Measurements from ENCODE around the gene MTLN. TPM values are rescaled to one million over a fixed set of nuclear protein-coding genes. Genes with fewer than 3 reads are reported as not detected.
"Not testable (repeated sequence)": the region's sequence is repeated elsewhere in the genome, so short reads cannot be mapped to it uniquely, and the experiment has no call there.

Gene MTLN
- polyA plus RNA-seq, 1 donor (not counting 4 experiments of a cell fraction or from before 2014, with no cell fraction given), result 34.8 TPM

DNA sequence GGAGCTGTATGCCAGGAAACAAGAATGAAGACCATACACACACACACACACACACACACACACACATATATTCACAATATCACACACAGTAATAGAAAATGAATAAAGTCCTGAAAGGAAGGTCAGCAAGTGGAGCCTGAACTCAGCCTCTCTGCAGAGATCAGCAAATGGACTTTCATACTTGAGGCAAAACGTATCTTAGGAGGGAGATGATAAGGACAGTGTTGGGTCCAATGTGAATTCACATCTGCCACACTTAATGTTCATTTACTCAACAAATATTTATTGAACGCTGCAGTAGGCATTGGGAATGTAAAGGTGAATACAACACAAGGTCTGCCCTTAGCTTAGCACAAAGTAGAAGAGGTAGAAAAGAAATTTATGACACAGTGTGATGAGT lies 2.7 kb upstream of the MTLN start:
- no peaks in the 10 kb centered on the region for H3K9me1 ChIP-seq (ENCODE audit: control insufficient read depth, extremely low read depth, insufficient read depth, low read length)
- no peak for TF ChIP-seq EZH2 (IDR thresholded peaks at IDR 0.05; ENCODE audit: low read length)
- TF ChIP-seq, protein P1, sequence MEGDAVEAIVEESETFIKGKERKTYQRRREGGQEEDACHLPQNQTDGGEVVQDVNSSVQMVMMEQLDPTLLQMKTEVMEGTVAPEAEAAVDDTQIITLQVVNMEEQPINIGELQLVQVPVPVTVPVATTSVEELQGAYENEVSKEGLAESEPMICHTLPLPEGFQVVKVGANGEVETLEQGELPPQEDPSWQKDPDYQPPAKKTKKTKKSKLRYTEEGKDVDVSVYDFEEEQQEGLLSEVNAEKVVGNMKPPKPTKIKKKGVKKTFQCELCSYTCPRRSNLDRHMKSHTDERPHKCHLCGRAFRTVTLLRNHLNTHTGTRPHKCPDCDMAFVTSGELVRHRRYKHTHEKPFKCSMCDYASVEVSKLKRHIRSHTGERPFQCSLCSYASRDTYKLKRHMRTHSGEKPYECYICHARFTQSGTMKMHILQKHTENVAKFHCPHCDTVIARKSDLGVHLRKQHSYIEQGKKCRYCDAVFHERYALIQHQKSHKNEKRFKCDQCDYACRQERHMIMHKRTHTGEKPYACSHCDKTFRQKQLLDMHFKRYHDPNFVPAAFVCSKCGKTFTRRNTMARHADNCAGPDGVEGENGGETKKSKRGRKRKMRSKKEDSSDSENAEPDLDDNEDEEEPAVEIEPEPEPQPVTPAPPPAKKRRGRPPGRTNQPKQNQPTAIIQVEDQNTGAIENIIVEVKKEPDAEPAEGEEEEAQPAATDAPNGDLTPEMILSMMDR (optimal IDR thresholded peaks at IDR 0.05 in 1 of 3, IDR thresholded peaks at IDR 0.05 in 1 of 3, conservative IDR thresholded peaks at IDR 0.05 in 1 of 3; ENCODE audit: extremely low read depth in 1 of 3, insufficient read depth in 2 of 3, low read length in 3 of 3), result no peak

DNA sequence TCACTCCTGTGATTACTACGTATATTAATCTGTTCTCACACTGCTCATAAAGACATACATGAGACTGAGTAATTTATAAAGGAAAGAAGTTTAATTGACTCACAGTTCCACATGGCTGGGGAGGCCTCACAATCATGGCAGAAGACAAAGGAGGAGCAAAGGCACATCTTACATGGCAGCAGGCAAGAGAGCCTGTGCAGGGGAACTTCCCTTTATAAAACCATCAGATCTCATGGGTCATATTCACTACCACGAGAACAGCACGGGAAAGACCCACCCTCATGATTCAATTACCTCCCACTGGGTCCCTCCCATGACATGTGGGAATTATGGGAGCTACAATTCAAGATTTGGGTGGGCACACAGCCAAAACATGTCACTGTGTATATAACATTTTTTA lies 1.2 kb upstream of the MTLN start:
- dilution Hi-C loops (cut with MboI; ENCODE audit: extremely low pct_ligation_motif_present, low sequenced_read_pairs); H3K36me3 ChIP-seq (ENCODE audit: control insufficient read depth in 2 of 2, extremely low read depth in 1 of 2, insufficient read depth in 2 of 2, low read length in 2 of 2); H3K9ac ChIP-seq (ENCODE audit: control insufficient read depth, extremely low read depth, insufficient read depth, low read length); FAIRE-seq; H3K27ac ChIP-seq (ENCODE audit: control insufficient read depth, insufficient read depth, low read length); DNase-seq (ENCODE audit: low read depth, low spot score); H4K20me1 ChIP-seq (ENCODE audit: control insufficient read depth, extremely low read depth, insufficient read depth, low read length); H3K4me1 ChIP-seq (ENCODE audit: control insufficient read depth, extremely low read depth, insufficient read depth, low read length); H3K27me3 ChIP-seq (ENCODE audit: control insufficient read depth, extremely low read depth, insufficient read depth, low read length); H3K9me3 ChIP-seq (ENCODE audit: control insufficient read depth, low read depth, low read length); H3K4me3 ChIP-seq (ENCODE audit: control insufficient read depth in 2 of 3, extremely low read depth in 1 of 3, insufficient read depth in 2 of 3, low read depth in 1 of 3, low read length in 3 of 3); H3K4me2 ChIP-seq (ENCODE audit: control insufficient read depth, extremely low read depth, insufficient read depth, low read depth, low read length); H3K9me1 ChIP-seq (ENCODE audit: control insufficient read depth, extremely low read depth, insufficient read depth, low read length); H2AFZ ChIP-seq (ENCODE audit: control insufficient read depth, low read length): not testable (repeated sequence)
- peaks cover 13% of the 10 kb centered on the region for H3K79me2 ChIP-seq (ENCODE audit: control insufficient read depth, insufficient read depth, low read length)

More for the DNA sequence above, 2.7 kb upstream of the MTLN start:
- dilution Hi-C loops (cut with MboI; ENCODE audit: extremely low pct_ligation_motif_present, low sequenced_read_pairs), result no loop called here
- H3K27me3 ChIP-seq (ENCODE audit: control insufficient read depth, extremely low read depth, insufficient read depth, low read length), result no peaks in the 10 kb centered on the region
- peaks cover 13% of the 10 kb centered on the region for H3K4me1 ChIP-seq (ENCODE audit: control insufficient read depth, extremely low read depth, insufficient read depth, low read length)
- FAIRE-seq (no peak), DNase-seq (ENCODE audit: low read depth, low spot score) (no peak)
- H3K79me2 ChIP-seq (ENCODE audit: control insufficient read depth, insufficient read depth, low read length), result peaks cover 13% of the 10 kb centered on the region
- no peaks in the 10 kb centered on the region for H4K20me1 ChIP-seq (ENCODE audit: control insufficient read depth, extremely low read depth, insufficient read depth, low read length)
- no peak overlapping the region for H3K27ac ChIP-seq (ENCODE audit: control insufficient read depth, insufficient read depth, low read length)
- no peak overlapping the region for H3K4me2 ChIP-seq (ENCODE audit: control insufficient read depth, extremely low read depth, insufficient read depth, low read depth, low read length)
- H3K9me3 ChIP-seq (ENCODE audit: control insufficient read depth, low read depth, low read length), result no peaks in the 10 kb centered on the region
- H3K36me3 ChIP-seq (ENCODE audit: control insufficient read depth in 2 of 2, extremely low read depth in 1 of 2, insufficient read depth in 2 of 2, low read length in 2 of 2), result peaks cover under 1 to 3% of the 10 kb centered on the region in 2 experiments
- no peak overlapping the region for H2AFZ ChIP-seq (ENCODE audit: control insufficient read depth, low read length)
- no peak overlapping the region for H3K4me3 ChIP-seq (ENCODE audit: control insufficient read depth in 2 of 3, extremely low read depth in 1 of 3, insufficient read depth in 2 of 3, low read depth in 1 of 3, low read length in 3 of 3)
- H3K9ac ChIP-seq (ENCODE audit: control insufficient read depth, extremely low read depth, insufficient read depth, low read length), result no peak overlapping the region
